HepG2 (cell line): ENCODE data around the gene DUSP8. TPM values are rescaled to one million over a fixed set of nuclear protein-coding genes. Genes with fewer than 3 reads are reported as not detected.
A peak's percentile ranks its signal among the peaks of the same experiment; 100 is the strongest.

ENCODE experiments used
- ATAC-seq: fragments of 200-7000 bp; cut with Tn5 transposase; 3 replicates; pipeline ENCODE4 v1.9.1; 2020; ENCODE audit warnings: mild to moderate bottlenecking, moderate library complexity
- BruUV-seq: library from RNA; stranded (reverse); fragments of 400-500 nt; replicated peaks from 2 replicates; lab custom pipeline; 2021; lab: Mats Ljungman, UMichigan
- CTCF ChIA-PET: fragments of 300-600 bp; formaldehyde crosslinking; extraction: SDS; loops from one replicate; lab custom pipeline; 2021; ENCODE audit warnings: low total read pairs, inconsistent platforms, low intra/inter-chr PET ratio; lab: Yijun Ruan, JAX
- POLR2A ChIA-PET: fragments of 350-600 bp; sonication (Branson Sonifier 250); formaldehyde crosslinking; loops from one replicate; lab custom pipeline; 2020; ENCODE audit warnings: antibody characterized with exemption, inconsistent platforms; lab: Yijun Ruan, JAX
- DNase-seq: peaks from one replicate; pipeline ENCODE4 v3.0.0-alpha.2; 2015; ENCODE audit warnings: low spot score
- FAIRE-seq: peaks from 3 replicates; lab custom pipeline; 2011; peaks lifted over from hg19 to GRCh38; lab: Jason Lieb, UNC
- H2AFZ ChIP-seq: one replicate; pipeline ENCODE4 v1.6.1; 2011; ENCODE audit warnings: low read length, inconsistent platforms
- H3K27ac ChIP-seq: fragments of 300-600 bp; 3 replicates; pipeline ENCODE4 v1.8.0; 2011; ENCODE audit warnings: mixed run types, mild to moderate bottlenecking, mixed read lengths, low read length, inconsistent platforms; ENCODE audit not compliant: insufficient read depth; ENCODE audit errors: extremely low read length
- H3K27me3 ChIP-seq, 2 experiments: fragments of 200-600 bp in 1 of 2; 2 replicates in 1 of 2; 3 replicates in 1 of 2; pipeline versions ENCODE4 v1.6.0 to v1.8.0; 2011; ENCODE audit warnings: low read length in 2 of 2, mild to moderate bottlenecking in 2 of 2, moderate library complexity in 2 of 2, inconsistent platforms in 1 of 2; ENCODE audit not compliant: insufficient read depth in 2 of 2, control insufficient read depth in 1 of 2
- H3K36me3 ChIP-seq, 2 experiments: fragments of 200-600 bp in 1 of 2; replicated peaks in 1 of 2; 2 replicates in 1 of 2; 3 replicates in 1 of 2; pipeline versions ENCODE4 v1.5.1 to v1.8.0; 2011; ENCODE audit warnings: low read length in 2 of 2, inconsistent platforms in 1 of 2; ENCODE audit not compliant: insufficient read depth in 2 of 2, control insufficient read depth in 1 of 2
- H3K4me1 ChIP-seq: 2 replicates; pipeline ENCODE4 v1.5.1; 2012; ENCODE audit warnings: low read length, inconsistent platforms; ENCODE audit not compliant: insufficient read depth
- H3K4me2 ChIP-seq: 2 replicates; pipeline ENCODE4 v1.6.0; 2011; ENCODE audit warnings: low read depth, low read length, inconsistent platforms
- H3K4me3 ChIP-seq, 3 experiments: fragments of 200-600 bp in 1 of 3; sonication (generic), shearing (Covaris generic) in 1 of 3; replicated peaks in 1 of 3; 2 replicates each; pipeline ENCODE4 v1.5.1; 2011 to 2016; ENCODE audit warnings: low read length in 3 of 3, inconsistent platforms in 2 of 3, low read depth in 2 of 3, mild to moderate bottlenecking in 2 of 3, control low read depth in 1 of 3, mixed read lengths in 1 of 3; ENCODE audit not compliant: insufficient read depth in 1 of 3
- H3K79me2 ChIP-seq: one replicate; pipeline ENCODE4 v1.6.1; 2011; ENCODE audit warnings: low read length, inconsistent platforms; ENCODE audit not compliant: insufficient read depth
- H3K9ac ChIP-seq: 2 replicates; pipeline ENCODE4 v1.6.0; 2011; ENCODE audit warnings: mild to moderate bottlenecking, low read depth, low read length, inconsistent platforms; ENCODE audit not compliant: insufficient read depth
- H3K9me3 ChIP-seq: 2 replicates; pipeline ENCODE4 v1.5.1; 2012; ENCODE audit warnings: mild to moderate bottlenecking, low read length
- H4K20me1 ChIP-seq: 2 replicates; pipeline ENCODE4 v1.6.0; 2011; ENCODE audit warnings: inconsistent platforms, mild to moderate bottlenecking, low read length, moderate library complexity; ENCODE audit not compliant: insufficient read depth
- AGO2 ChIP-seq: fragments of 200-400 bp; formaldehyde crosslinking; optimal IDR thresholded peaks from 2 replicates; pipeline ENCODE3; 2017; ENCODE audit warnings: mild to moderate bottlenecking, low read depth, low read length, moderate library complexity
- MBNL3 ChIP-seq: fragments of 250-450 bp; sonication (Bioruptor Pico); conservative IDR thresholded peaks from 2 replicates; pipeline ENCODE4 v1.8.0; 2022; ENCODE audit warnings: mild to moderate bottlenecking, inconsistent platforms
- NAIF1 ChIP-seq: sonication (generic); formaldehyde crosslinking; IDR thresholded peaks from 2 replicates; pipeline ENCODE4 v1.5.0; 2020; ENCODE audit warnings: mild to moderate bottlenecking, missing genetic modification reagents, borderline replicate concordance
- RFX1 ChIP-seq: fragments of 450-650 bp; IDR thresholded peaks from 2 replicates; pipeline ENCODE4 v1.6.1; 2017
- SNAPC2 ChIP-seq: sonication (generic); formaldehyde crosslinking; IDR thresholded peaks from 2 replicates; pipeline ENCODE4 v1.8.1; 2022; ENCODE audit warnings: mild to moderate bottlenecking, missing genetic modification reagents
- ZC3H13 ChIP-seq: sonication (generic); formaldehyde crosslinking; IDR thresholded peaks from 2 replicates; pipeline ENCODE4 v1.8.1; 2023; ENCODE audit warnings: mild to moderate bottlenecking, missing genetic modification reagents, moderate library complexity
- ZNF180 ChIP-seq: sonication (generic); formaldehyde crosslinking; IDR thresholded peaks from 2 replicates; pipeline ENCODE4 v1.4.0; 2020; ENCODE audit warnings: low read depth, missing genetic modification reagents, borderline replicate concordance
- WGBS: methylation state at CpG from one replicate; pipeline ENCODE4 v1.1.6; 2017; ENCODE audit warnings: low lambda C conversion rate; 5-methylcytosine and 5-hydroxymethylcytosine counted together
- in situ Hi-C: cut with HindIII; loops from 2 replicates; pipeline ENCODE4 v1.10.0; 2017; ENCODE audit warnings: low pct_unique_long_range_greater_than_20kb; ENCODE audit not compliant: extremely low pct_ligation_motif_present
- intact Hi-C: fragments of 100-400 bp; cut with micrococcal nuclease; formaldehyde crosslinking; loops from one replicate; pipeline ENCODE4 v1.10.0; 2022; ENCODE audit not compliant: unreplicated experiment
- polyA plus RNA-seq, 8 experiments: library from polyadenylated mRNA; depleted of rRNA in 3 of 8; stranded (reverse) in 7 of 8; unstranded in 1 of 8; fragments of >200 nt; fragmentation: Illumina TruSeq in 4 of 8; extraction: Trizol in 4 of 8; gene quantifications; 2 replicates each; pipeline versions ENCODE4 v1.2.1 to v1.2.3, GENCODE V29; 2011 to 2016; ENCODE audit warnings: low read depth in 4 of 8, missing spikeins in 1 of 8, mixed read lengths in 1 of 8; ENCODE audit not compliant: insufficient read depth in 1 of 8
- total RNA-seq, 5 experiments: library from RNA; depleted of rRNA; stranded (reverse); fragments of >200 nt; fragmentation: Illumina TruSeq; extraction: Trizol; gene quantifications; 2 replicates each; pipeline ENCODE4 v1.2.3, GENCODE V29; 2016; ENCODE audit warnings: low read depth in 1 of 5

Gene DUSP8
- total and polyA plus RNA-seq, 2 of the 13 experiments (the other 11 are each of a cell fraction or from before 2014, with no cell fraction given): 1.8 to 8.0 TPM

GRCh38 chr11:1568441-1568911, 3.6 kb downstream of the DUSP8 start:
- H3K9me3 ChIP-seq: no peaks in the 10 kb centered on the region
- FAIRE-seq (no peak), ATAC-seq (no peak), DNase-seq (no peak)
- CTCF ChIA-PET: no interaction called here
- H3K4me1 ChIP-seq: peaks cover 38% of the 10 kb centered on the region
- H3K36me3 ChIP-seq: peaks cover 0 to 1% of the 10 kb centered on the region in 2 experiments; a peak in 1 of 5 replicates
- no TSS peak for BruUV-seq
- no peak overlapping the region for H3K4me3 ChIP-seq
- TF ChIP-seq SNAPC2 (CRISPR knock-in tag) (no peak), RFX1 (peak; percentile 39; the same call in 1 of the 2 replicates)
- 85% methylated on average over 10 of the region's 13 CpGs for WGBS
- H2AFZ ChIP-seq: no peak overlapping the region
- intact Hi-C loops: no loop called here
- H4K20me1 ChIP-seq: peaks cover 35% of the 10 kb centered on the region; the same call in 1 of the 2 replicates
- peaks cover 1 to 9% of the 10 kb centered on the region in 2 experiments; a peak in 3 of 5 replicates for H3K27me3 ChIP-seq
- H3K9ac ChIP-seq: no peak overlapping the region
- no peak overlapping the region for H3K27ac ChIP-seq
- POLR2A ChIA-PET: no interaction called here
- in situ Hi-C loops: no loop called here
- H3K4me2 ChIP-seq: no peak overlapping the region
- no peaks in the 10 kb centered on the region for H3K79me2 ChIP-seq

- FAIRE-seq: no peak
- H3K36me3 ChIP-seq: peaks cover 0 to 1% of the 10 kb centered on the region in 2 experiments; a peak in 1 of 5 replicates
Measured at GRCh38 chr11:1567721-1568100, 4.4 kb downstream of the DUSP8 start.

More at GRCh38 chr11:1567721-1568100, 4.4 kb downstream of the DUSP8 start:
- ChIA-PET CTCF (no interaction called here), POLR2A (no interaction called here)
- Histone ChIP-seq H2AFZ (no peak overlapping the region), H3K4me2 (no peak overlapping the region), H3K9ac (no peak overlapping the region), H3K27me3 (0 out of 5 replicates have a peak, but pooled peaks cover 0 to 1% of the 10 kb centered on the region in 2 experiments), H3K4me3 (no peak overlapping the region), H3K27ac (no peak overlapping the region), H4K20me1 (peaks cover 35% of the 10 kb centered on the region; the same call in 1 of the 2 replicates), H3K9me3 (no peaks in the 10 kb centered on the region), H3K79me2 (no peaks in the 10 kb centered on the region), H3K4me1 (peaks cover 32% of the 10 kb centered on the region)
- in situ Hi-C loops (no loop called here), intact Hi-C loops (no loop called here)
- DNase-seq (no peak), ATAC-seq (no peak; the same call in 2 of the 3 replicates)
- no CpG with 5 or more reads among the region's 7 CpGs for WGBS
- no TSS peak for BruUV-seq
- TF ChIP-seq ZC3H13 (CRISPR knock-in tag) (no peak), MBNL3 (CRISPR knock-in tag) (no peak), NAIF1 (CRISPR knock-in tag) (no peak), AGO2 (peak; percentile 7), ZNF180 (CRISPR knock-in tag) (no peak)
